Measurements from ENCODE around the gene TAS2R40. TPM values are rescaled to one million over a fixed set of nuclear protein-coding genes. Genes with fewer than 3 reads are reported as not detected.

TAS2R40 gene
- total RNA-seq, 1 donor from 2014 or later, result not detected

Small RNA genes lying within 50 kb of the gene (small RNA-seq; reads per million reads assigned to genes)
- not detected for gene AC073342.3

Other genes starting within 250 kb of the TAS2R40 start
- under 0.01 TPM for gene OR9A2, start 194.9 kb upstream of the TAS2R40 start, total RNA-seq
- not detected for gene OR6V1, start 169.7 kb upstream of the TAS2R40 start, total RNA-seq
- gene PIP, start 90.0 kb upstream of the TAS2R40 start, total RNA-seq, result not detected
- gene TAS2R39, start 38.6 kb upstream of the TAS2R40 start, total RNA-seq, result not detected
- 24.9 TPM for gene GSTK1, start 41.4 kb downstream of the TAS2R40 start, total RNA-seq
- gene TMEM139, start 62.9 kb downstream of the TAS2R40 start, total RNA-seq, result not detected
- gene CASP2, start 66.3 kb downstream of the TAS2R40 start, total RNA-seq, result 20.4 TPM
- gene CLCN1, start 94.1 kb downstream of the TAS2R40 start, total RNA-seq, result under 0.01 TPM
- 73.8 TPM for gene FAM131B, start 140.7 kb downstream of the TAS2R40 start, total RNA-seq
- gene ZYX, start 159.3 kb downstream of the TAS2R40 start, total RNA-seq, result 4.5 TPM
- 0.41 TPM for gene EPHA1, start 186.8 kb downstream of the TAS2R40 start, total RNA-seq
- not detected for gene TAS2R60, start 221.4 kb downstream of the TAS2R40 start, total RNA-seq